Left forelimb (tissue), 1 donor: ENCODE measurements around the gene BMPR1B.

Experiments used
- DNase-seq: peaks from one replicate; pipeline ENCODE4 v3.0.0-alpha.2; 2018; ENCODE audit warnings: low spot score

The BMPR1B gene

DNA sequence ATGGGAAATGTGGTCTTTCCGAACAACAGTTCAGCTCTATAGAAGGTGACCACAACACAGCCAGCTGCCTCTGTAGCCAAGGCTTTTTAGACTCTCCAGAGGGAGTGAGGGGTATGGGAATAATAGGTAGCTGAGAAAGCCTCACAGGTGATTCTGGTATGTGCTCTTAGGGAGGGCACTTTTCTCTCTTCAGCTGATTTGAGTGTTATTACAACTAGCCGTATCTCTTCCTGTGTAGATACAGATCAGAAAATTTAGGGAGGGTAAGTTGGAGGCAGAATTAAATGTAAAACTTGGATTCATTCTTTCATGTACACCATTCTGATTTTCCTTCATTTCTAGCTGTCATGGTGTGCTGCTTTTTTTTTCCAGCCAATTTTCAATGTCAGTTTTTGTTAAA, 154.9 kb downstream of the BMPR1B start:
- no peak for DNase-seq

GRCh38 chr4:94913316-94913715, 155.6 kb downstream of the BMPR1B start:
- DNase-seq: no peak

DNA sequence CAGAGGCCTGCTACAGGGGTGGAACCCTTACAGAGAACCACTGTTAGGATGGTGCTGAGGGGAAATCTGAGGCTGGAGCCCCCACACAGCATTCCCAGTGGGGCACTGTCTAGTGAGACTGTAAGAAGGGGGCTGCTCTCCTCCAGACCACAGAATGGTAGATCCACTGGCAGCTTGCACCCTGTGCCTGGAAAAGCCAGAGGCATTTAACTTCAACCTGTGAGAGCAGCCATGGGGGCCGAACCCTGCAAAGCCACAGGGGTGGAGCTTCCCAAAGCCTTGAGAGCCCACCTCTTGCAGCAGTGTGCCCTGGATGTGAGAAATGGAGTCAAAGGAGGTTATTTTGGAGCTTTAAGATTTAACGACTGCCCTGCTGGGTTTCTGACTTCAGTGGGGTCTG, 159.4 kb downstream of the BMPR1B start:
- no peak for DNase-seq

DNA sequence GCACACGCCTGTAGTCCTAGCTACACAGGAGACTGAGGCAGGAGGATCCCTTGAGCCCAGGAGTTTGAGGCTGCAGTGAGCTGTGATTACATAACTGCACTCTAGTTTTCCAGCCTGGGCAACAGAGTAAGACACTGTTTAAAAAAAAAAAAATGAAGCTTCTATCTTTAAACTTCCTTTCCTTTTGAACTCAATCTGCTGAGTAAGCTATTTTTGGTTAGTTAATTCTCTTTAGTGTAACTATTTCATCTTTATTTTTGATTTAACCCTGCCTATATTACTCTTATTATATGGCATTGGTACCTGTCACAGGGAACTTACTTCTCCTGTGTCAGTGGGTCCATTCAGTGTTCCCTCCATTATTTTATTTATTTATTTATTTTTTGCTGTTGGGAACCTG, 160.8 kb downstream of the BMPR1B start:
- no peak for DNase-seq

DNA sequence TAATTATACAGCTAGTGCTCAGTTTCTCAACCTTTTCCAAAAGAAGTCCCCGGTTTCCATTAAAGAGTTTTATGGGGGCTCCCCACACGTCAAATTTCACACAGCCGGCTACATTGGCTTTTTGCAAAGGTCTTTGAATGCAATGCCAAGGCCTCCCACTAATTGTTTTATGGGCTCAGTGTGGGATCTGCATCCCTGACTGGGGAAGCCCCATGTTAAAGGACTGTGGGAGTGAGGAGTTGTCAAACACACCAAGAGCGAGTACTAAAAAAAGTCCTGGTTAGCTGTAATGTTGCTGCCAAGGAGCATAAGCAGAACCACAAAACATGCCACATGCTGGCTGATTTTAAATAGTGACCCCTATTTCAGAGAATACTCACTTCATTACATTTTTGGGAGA, 162.6 kb downstream of the BMPR1B start:
- DNase-seq: no peak

GRCh38 chr4:94924566-94924965, 166.8 kb downstream of the BMPR1B start:
- DNase-seq: no peak

DNA sequence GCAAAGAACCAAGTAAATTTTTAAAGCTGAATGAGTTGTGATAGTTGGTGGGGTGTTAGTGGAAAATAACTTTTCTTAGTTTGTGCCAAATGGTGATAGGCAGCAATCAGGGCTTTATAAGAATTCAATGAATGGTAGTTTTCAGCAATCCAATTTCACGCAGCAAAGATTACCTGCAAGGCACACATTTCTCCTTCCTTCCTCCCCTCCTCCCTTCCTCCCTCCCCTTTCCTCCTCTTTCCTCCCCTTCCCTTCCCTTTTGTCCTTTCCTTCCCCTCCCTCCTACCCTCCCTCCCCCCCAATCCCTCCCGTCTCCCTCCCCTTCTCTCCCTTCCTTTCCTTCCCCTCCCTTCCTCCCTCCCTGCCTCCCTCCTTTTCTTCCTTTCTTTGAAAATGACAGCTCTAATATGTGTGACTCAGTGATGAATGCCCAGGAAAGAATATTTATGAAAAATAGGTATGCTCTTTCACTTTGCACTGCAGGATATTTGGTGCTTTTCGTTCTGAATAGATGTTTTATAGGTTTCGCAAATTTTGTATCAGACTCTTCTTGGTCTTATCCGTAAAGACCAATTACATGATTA, 168.1 kb downstream of the BMPR1B start:
- DNase-seq: no peak

DNA sequence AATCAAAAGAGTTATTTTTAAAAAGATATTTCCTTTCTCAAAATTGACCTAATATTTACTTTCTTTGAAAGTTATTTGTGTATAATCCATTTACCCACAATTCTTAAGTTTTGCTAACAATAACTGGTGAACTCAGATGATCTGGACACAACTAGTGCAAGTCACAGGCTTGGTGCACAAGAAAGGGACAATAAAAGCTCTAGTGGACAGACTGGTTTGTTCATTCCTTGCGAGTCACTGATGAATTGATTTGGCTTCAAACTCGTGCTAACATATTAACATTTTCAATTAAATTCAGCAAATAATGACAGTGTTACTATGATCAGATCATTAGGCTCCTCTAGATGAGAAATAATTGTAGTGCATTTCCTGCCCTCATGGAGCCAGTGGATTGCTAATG, 169.2 kb downstream of the BMPR1B start:
- DNase-seq: no peak

- no peak for DNase-seq
Observed at GRCh38 chr4:94927696-94928095, 169.9 kb downstream of the BMPR1B start.

GRCh38 chr4:94929696-94930095, 171.9 kb downstream of the BMPR1B start:
- DNase-seq: no peak

GRCh38 chr4:94931626-94932025, 173.9 kb downstream of the BMPR1B start:
- no peak for DNase-seq

GRCh38 chr4:94932366-94932765, 174.6 kb downstream of the BMPR1B start:
- no peak for DNase-seq

GRCh38 chr4:94933799-94934198, 176.0 kb downstream of the BMPR1B start:
- no peak for DNase-seq

- DNase-seq: no peak
Observed at GRCh38 chr4:94934201-94934600, 176.4 kb downstream of the BMPR1B start.

- DNase-seq: no peak
Observed at GRCh38 chr4:94934864-94935263, 177.1 kb downstream of the BMPR1B start.

- DNase-seq: no peak
Observed at GRCh38 chr4:94936854-94937253, 179.1 kb downstream of the BMPR1B start.

- DNase-seq: no peak
Observed at GRCh38 chr4:94939791-94940519, 182.2 kb downstream of the BMPR1B start.

GRCh38 chr4:94940520-94940908, 182.8 kb downstream of the BMPR1B start:
- no peak for DNase-seq

GRCh38 chr4:94941706-94942105, 184.0 kb downstream of the BMPR1B start:
- DNase-seq: no peak

- no peak for DNase-seq
Observed at GRCh38 chr4:94944726-94945125, 187.0 kb downstream of the BMPR1B start.

- no peak for DNase-seq
Observed at GRCh38 chr4:94947681-94948108, 189.9 kb downstream of the BMPR1B start.

DNA sequence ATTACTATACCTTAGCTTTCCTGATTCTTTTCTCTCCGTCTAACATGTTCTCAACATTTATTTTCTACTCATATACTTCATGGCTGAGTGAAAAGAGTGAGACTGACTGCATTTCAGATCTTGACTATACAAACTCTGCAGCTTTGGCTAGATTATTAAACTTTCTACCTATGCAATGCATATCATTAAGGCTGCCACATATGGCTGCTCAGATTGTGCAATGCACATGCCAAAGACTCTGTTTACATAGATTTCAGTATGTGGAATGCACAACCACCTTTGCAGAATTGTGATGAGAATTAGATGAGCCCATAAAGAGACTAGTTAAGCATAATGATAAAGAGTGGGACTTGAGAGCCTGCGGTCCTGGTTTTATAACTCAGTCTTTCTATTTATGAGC, 196.5 kb downstream of the BMPR1B start:
- DNase-seq: no peak

DNA sequence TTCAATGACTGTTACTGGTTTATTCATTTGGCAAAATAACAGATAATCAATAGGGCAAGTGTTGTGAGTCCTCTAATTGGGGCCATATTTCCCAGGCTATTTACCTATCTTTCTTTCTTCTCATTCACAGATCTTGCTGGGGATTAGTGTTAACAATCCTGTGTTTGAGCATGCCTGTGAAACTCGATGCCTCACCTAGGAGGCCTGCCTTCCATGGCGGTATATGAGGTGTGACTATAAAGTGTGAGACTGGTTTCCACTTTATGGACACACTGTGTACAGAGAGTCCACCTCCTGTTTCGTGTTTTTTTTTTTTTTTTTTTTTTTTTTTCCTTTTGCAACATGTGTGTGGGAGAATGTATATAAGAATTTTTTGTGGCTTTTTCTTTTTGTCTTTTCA, 199.3 kb downstream of the BMPR1B start:
- DNase-seq: no peak

GRCh38 chr4:94959307-94959706, 201.6 kb downstream of the BMPR1B start:
- no peak for DNase-seq
